ENCODE results near the gene GRIP1. TPM values are rescaled to one million over a fixed set of nuclear protein-coding genes. Genes with fewer than 3 reads are reported as not detected.

GRIP1 gene
- total and polyA plus RNA-seq, 2 donors from 2014 or later, result 3.9 to 18.4 TPM

GRCh38 chr12:66361703-66362102 lies 317.2 kb downstream of the GRIP1 start:
- H3K4me3 ChIP-seq (ENCODE audit: low read length in 3 of 3), result no peak overlapping the region
- no peak for TF ChIP-seq CTCF (IDR thresholded peaks at IDR 0.05; ENCODE audit: borderline replicate concordance, extremely low read depth, insufficient read depth)
- no peak for FAIRE-seq

GRCh38 chr12:66359300-66359699 lies 319.6 kb downstream of the GRIP1 start:
- intact Hi-C loops (cut with DNase I), result no loop called here
- FAIRE-seq (no peak), DNase-seq (no peak)
- no peak overlapping the region for H3K27ac ChIP-seq (ENCODE audit: low read depth in 2 of 2, low read length in 2 of 2)
- H3K9ac ChIP-seq (ENCODE audit: low read length in 3 of 3), result no peak overlapping the region
- H3K27me3 ChIP-seq (ENCODE audit: control insufficient read depth, insufficient read depth, low read length), result no peaks in the 10 kb centered on the region
- no peak for TF ChIP-seq CTCF (IDR thresholded peaks at IDR 0.05; ENCODE audit: borderline replicate concordance, extremely low read depth, insufficient read depth)
- H3K9me3 ChIP-seq (ENCODE audit: control insufficient read depth in 2 of 3, insufficient read depth in 1 of 3, low read length in 3 of 3), result no peaks in the 10 kb centered on the region
- H3K4me1 ChIP-seq (ENCODE audit: control insufficient read depth in 2 of 3, insufficient read depth in 2 of 3, low read depth in 1 of 3, low read length in 3 of 3), result peaks cover 0 to 3% (median 0%) of the 10 kb centered on the region in 3 donors
- no peaks in the 10 kb centered on the region for H3K36me3 ChIP-seq (ENCODE audit: control insufficient read depth in 2 of 3, insufficient read depth in 3 of 3, low read length in 3 of 3)
- no peak overlapping the region for H3K4me3 ChIP-seq (ENCODE audit: low read length in 3 of 3)

More at GRCh38 chr12:66361703-66362102, 317.2 kb downstream of the GRIP1 start:
- Histone ChIP-seq H3K9me3 (ENCODE audit: control insufficient read depth in 2 of 3, insufficient read depth in 1 of 3, low read length in 3 of 3) (no peaks in the 10 kb centered on the region), H3K27me3 (ENCODE audit: control insufficient read depth, insufficient read depth, low read length) (no peaks in the 10 kb centered on the region), H3K4me1 (ENCODE audit: control insufficient read depth in 2 of 3, insufficient read depth in 2 of 3, low read depth in 1 of 3, low read length in 3 of 3) (peaks cover 0 to 3% (median 0%) of the 10 kb centered on the region in 3 donors), H3K27ac (ENCODE audit: low read depth in 2 of 2, low read length in 2 of 2) (no peak overlapping the region), H3K9ac (ENCODE audit: low read length in 3 of 3) (no peak overlapping the region), H3K36me3 (ENCODE audit: control insufficient read depth in 2 of 3, insufficient read depth in 3 of 3, low read length in 3 of 3) (no peaks in the 10 kb centered on the region)
- DNase-seq, result no peak
- intact Hi-C loops (cut with DNase I), result no loop called here

- no peak for TF ChIP-seq CTCF (IDR thresholded peaks at IDR 0.05; ENCODE audit: borderline replicate concordance, extremely low read depth, insufficient read depth)
- FAIRE-seq (no peak), DNase-seq (no peak)
- intact Hi-C loops (cut with DNase I), result no loop called here
- H3K9ac ChIP-seq (ENCODE audit: low read length in 3 of 3), result no peak overlapping the region
- no peaks in the 10 kb centered on the region for H3K27me3 ChIP-seq (ENCODE audit: control insufficient read depth, insufficient read depth, low read length)
- no peaks in the 10 kb centered on the region for H3K9me3 ChIP-seq (ENCODE audit: control insufficient read depth in 2 of 3, insufficient read depth in 1 of 3, low read length in 3 of 3)
- H3K4me3 ChIP-seq (ENCODE audit: low read length in 3 of 3), result no peak overlapping the region
- H3K4me1 ChIP-seq (ENCODE audit: control insufficient read depth in 2 of 3, insufficient read depth in 2 of 3, low read depth in 1 of 3, low read length in 3 of 3), result peaks cover 0 to 1% (median 0%) of the 10 kb centered on the region in 3 donors
- no peak overlapping the region for H3K27ac ChIP-seq (ENCODE audit: low read depth in 2 of 2, low read length in 2 of 2)
- no peaks in the 10 kb centered on the region for H3K36me3 ChIP-seq (ENCODE audit: control insufficient read depth in 2 of 3, insufficient read depth in 3 of 3, low read length in 3 of 3)
Measured at GRCh38 chr12:66354291-66354690, 324.6 kb downstream of the GRIP1 start.

- no peaks in the 10 kb centered on the region for H3K27me3 ChIP-seq (ENCODE audit: control insufficient read depth, insufficient read depth, low read length)
- H3K9me3 ChIP-seq (ENCODE audit: control insufficient read depth in 2 of 3, insufficient read depth in 1 of 3, low read length in 3 of 3), result no peaks in the 10 kb centered on the region
- no peak for TF ChIP-seq CTCF (IDR thresholded peaks at IDR 0.05; ENCODE audit: borderline replicate concordance, extremely low read depth, insufficient read depth)
- no peak overlapping the region for H3K27ac ChIP-seq (ENCODE audit: low read depth in 2 of 2, low read length in 2 of 2)
- no peaks in the 10 kb centered on the region for H3K36me3 ChIP-seq (ENCODE audit: control insufficient read depth in 2 of 3, insufficient read depth in 3 of 3, low read length in 3 of 3)
- DNase-seq (no peak), FAIRE-seq (no peak)
- intact Hi-C loops (cut with DNase I), result no loop called here
- no peak overlapping the region for H3K4me3 ChIP-seq (ENCODE audit: low read length in 3 of 3)
- no peaks in the 10 kb centered on the region for H3K4me1 ChIP-seq (ENCODE audit: control insufficient read depth in 2 of 3, insufficient read depth in 2 of 3, low read depth in 1 of 3, low read length in 3 of 3)
- no peak overlapping the region for H3K9ac ChIP-seq (ENCODE audit: low read length in 3 of 3)
Measured at GRCh38 chr12:66352899-66353298, 326.0 kb downstream of the GRIP1 start.
